Gastroesophageal sphincter (tissue), 3 donors: ENCODE data around the gene SCN1B.

Source experiments
- POLR2A ChIP-seq, 2 donors: fragments of 450-650 bp; IDR thresholded peaks; one replicate each; pipeline ENCODE4 v1.6.1; 2017; ENCODE audit warnings: antibody characterized with exemption in 2 of 2, mild to moderate bottlenecking in 2 of 2, moderate library complexity in 1 of 2
- POLR2AphosphoS5 ChIP-seq: sonication (generic); formaldehyde crosslinking; IDR thresholded peaks from one replicate; pipeline ENCODE4 v1.6.1; 2017; ENCODE audit warnings: antibody characterized with exemption
- TF ChIP-seq, protein P1 (sequence below), 4 experiments: fragments of 200-600 bp in 2 of 4; fragments of 450-650 bp in 2 of 4; sonication (generic) in 1 of 4; IDR thresholded peaks; one replicate each; pipeline ENCODE4 v1.5.1; 2017 to 2019; ENCODE audit warnings: antibody characterized with exemption in 4 of 4, mild to moderate bottlenecking in 2 of 4, moderate library complexity in 2 of 4

- TF ChIP-seq POLR2A (IDR thresholded peaks at IDR 0.05) = no peak
- no peak for TF ChIP-seq POLR2AphosphoS5
- TF ChIP-seq, protein P1, sequence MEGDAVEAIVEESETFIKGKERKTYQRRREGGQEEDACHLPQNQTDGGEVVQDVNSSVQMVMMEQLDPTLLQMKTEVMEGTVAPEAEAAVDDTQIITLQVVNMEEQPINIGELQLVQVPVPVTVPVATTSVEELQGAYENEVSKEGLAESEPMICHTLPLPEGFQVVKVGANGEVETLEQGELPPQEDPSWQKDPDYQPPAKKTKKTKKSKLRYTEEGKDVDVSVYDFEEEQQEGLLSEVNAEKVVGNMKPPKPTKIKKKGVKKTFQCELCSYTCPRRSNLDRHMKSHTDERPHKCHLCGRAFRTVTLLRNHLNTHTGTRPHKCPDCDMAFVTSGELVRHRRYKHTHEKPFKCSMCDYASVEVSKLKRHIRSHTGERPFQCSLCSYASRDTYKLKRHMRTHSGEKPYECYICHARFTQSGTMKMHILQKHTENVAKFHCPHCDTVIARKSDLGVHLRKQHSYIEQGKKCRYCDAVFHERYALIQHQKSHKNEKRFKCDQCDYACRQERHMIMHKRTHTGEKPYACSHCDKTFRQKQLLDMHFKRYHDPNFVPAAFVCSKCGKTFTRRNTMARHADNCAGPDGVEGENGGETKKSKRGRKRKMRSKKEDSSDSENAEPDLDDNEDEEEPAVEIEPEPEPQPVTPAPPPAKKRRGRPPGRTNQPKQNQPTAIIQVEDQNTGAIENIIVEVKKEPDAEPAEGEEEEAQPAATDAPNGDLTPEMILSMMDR (IDR thresholded peaks at IDR 0.05) = no peak
These were observed 11.3 kb downstream of the SCN1B start, which contains the start of gene HPN for GRCh38 chr19:35041548-35042055.
